PFSK-1 (cell line): ENCODE results near the gene ANO3.

ENCODE experiments used
- FOXP2 ChIP-seq: optimal IDR thresholded peaks from 2 replicates; pipeline ENCODE3; 2011; ENCODE audit warnings: borderline replicate concordance, control low read depth, inconsistent platforms; ENCODE audit not compliant: insufficient read depth; ENCODE audit errors: extremely low read length, extremely low read depth
- POLR2AphosphoS5 ChIP-seq: IDR thresholded peaks from 2 replicates; pipeline ENCODE4 v1.6.1; 2012; ENCODE audit warnings: low read depth, mild to moderate bottlenecking, control low read depth, low read length, moderate library complexity
- SIN3A ChIP-seq: IDR thresholded peaks from 2 replicates; pipeline ENCODE4 v1.6.1; 2012; ENCODE audit warnings: mild to moderate bottlenecking, low read length, moderate library complexity, borderline replicate concordance; ENCODE audit not compliant: insufficient read depth
- TAF1 ChIP-seq: IDR thresholded peaks from 2 replicates; pipeline ENCODE4 v1.6.1; 2012; ENCODE audit warnings: low read length, control low read depth, borderline replicate concordance; ENCODE audit not compliant: insufficient read depth
- TF ChIP-seq, protein P1 (sequence below), 2 experiments: IDR thresholded peaks; 2 replicates each; pipeline versions ENCODE4 v1.6.1 to v1.8.0; 2011 to 2012; ENCODE audit warnings: low read depth in 2 of 2, low read length in 2 of 2, control low read depth in 1 of 2, inconsistent platforms in 1 of 2, mild to moderate bottlenecking in 1 of 2, moderate library complexity in 1 of 2; ENCODE audit not compliant: insufficient read depth in 1 of 2

The ANO3 gene

DNA sequence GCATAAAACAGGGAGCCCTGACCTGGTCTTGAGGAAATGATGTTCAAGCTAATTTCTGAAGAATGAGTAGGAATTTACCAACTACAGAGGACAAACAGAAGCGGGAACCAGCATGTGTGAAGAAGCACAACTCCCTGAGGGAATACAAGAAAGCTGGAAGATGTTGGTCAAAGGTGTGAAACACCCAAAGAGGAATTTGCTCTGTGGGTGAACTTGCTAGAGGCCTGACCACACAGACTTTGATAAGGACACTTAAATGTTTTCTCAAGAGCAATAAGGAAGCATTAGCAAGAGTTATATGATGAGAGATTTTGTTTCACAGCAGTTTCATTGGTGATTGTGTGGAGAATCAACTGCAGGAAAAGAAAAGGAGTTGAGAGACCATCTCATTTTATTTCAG lies 372.3 kb downstream of the ANO3 start:
- TF ChIP-seq TAF1 (no peak), FOXP2 (no peak), SIN3A (no peak), POLR2AphosphoS5 (no peak)
- TF ChIP-seq, protein P1, sequence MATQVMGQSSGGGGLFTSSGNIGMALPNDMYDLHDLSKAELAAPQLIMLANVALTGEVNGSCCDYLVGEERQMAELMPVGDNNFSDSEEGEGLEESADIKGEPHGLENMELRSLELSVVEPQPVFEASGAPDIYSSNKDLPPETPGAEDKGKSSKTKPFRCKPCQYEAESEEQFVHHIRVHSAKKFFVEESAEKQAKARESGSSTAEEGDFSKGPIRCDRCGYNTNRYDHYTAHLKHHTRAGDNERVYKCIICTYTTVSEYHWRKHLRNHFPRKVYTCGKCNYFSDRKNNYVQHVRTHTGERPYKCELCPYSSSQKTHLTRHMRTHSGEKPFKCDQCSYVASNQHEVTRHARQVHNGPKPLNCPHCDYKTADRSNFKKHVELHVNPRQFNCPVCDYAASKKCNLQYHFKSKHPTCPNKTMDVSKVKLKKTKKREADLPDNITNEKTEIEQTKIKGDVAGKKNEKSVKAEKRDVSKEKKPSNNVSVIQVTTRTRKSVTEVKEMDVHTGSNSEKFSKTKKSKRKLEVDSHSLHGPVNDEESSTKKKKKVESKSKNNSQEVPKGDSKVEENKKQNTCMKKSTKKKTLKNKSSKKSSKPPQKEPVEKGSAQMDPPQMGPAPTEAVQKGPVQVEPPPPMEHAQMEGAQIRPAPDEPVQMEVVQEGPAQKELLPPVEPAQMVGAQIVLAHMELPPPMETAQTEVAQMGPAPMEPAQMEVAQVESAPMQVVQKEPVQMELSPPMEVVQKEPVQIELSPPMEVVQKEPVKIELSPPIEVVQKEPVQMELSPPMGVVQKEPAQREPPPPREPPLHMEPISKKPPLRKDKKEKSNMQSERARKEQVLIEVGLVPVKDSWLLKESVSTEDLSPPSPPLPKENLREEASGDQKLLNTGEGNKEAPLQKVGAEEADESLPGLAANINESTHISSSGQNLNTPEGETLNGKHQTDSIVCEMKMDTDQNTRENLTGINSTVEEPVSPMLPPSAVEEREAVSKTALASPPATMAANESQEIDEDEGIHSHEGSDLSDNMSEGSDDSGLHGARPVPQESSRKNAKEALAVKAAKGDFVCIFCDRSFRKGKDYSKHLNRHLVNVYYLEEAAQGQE (IDR thresholded peaks at IDR 0.05; ENCODE audit: insufficient read depth in 1 of 2, low read depth in 2 of 2, low read length in 2 of 2), result no peak

DNA sequence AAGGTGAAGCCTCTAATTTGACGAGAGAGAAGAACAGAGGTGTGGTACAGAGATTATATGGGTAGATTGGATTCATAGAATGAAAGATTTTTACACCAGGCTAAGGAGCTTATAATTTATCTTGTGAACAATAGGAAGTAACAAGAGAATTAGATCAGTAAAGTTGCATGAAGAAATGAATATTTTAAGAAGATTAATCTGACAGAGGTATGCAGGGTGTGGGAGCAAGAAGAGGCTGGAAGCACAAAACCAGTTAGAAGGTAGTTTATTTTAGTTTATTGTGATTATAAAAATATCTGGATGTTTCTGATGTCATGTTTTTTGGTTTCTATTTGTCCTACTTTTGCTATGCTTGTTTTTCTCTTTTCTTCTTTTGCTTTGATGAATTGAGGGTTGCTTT lies 374.3 kb downstream of the ANO3 start:
- no peak for TF ChIP-seq TAF1
- TF ChIP-seq POLR2AphosphoS5, result no peak
- no peak for TF ChIP-seq SIN3A

DNA sequence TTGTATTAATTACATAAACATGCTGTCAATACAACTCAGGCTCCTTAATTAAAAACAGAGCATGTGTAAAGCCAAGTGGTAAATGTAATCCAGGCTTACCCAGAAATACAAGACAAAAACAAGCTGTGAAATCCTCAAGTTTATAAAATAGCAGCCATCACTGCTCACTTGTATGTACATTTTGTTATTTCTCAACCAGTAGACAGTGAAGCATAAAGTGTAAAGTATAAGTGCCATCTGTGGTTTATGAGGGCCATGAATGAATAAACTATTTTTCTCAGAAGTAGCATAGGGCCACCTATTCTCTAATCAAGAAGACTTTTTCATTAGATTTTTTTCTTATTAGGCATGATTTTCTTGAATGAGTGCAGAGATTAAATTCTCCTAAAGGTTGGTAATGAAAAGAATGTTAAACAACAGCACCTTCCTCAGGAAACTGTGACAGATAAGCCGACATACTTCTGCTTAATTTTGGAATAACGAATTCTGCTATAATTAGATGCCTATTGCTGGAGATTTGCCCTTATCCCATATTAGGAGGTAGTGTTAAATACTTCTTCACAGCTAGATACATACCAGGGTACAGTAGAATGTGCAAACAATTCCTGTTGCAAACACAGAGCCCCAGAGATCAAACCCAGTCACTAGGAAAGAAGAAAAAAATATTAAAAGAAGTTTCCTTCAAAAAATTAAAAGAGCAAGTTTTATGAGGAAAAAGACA lies 377.0 kb downstream of the ANO3 start:
- TF ChIP-seq FOXP2 (no peak), SIN3A (no peak), TAF1 (no peak), POLR2AphosphoS5 (no peak)
- TF ChIP-seq, protein P1 (IDR thresholded peaks at IDR 0.05; ENCODE audit: insufficient read depth in 1 of 2, low read depth in 2 of 2, low read length in 2 of 2), result no peak

DNA sequence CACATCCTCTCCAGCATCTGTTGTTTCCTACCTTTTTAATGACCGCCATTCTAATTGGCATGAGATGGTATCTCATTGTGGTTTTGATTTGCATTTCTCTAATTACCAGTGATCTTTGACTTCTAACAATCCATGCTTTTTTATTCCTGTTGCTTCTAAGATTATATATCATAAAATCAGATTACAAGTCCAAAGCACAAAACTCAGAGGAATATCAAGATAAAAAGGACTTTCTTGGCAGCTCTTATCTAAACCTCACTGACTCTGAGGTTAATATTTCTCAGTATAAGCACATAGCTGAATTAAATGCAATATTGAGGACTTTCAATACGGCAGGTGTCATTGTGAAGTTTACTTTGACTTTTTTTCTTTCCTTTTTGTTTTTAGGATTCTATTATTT lies 378.6 kb downstream of the ANO3 start:
- TF ChIP-seq FOXP2, result no peak
- no peak for TF ChIP-seq SIN3A
- TF ChIP-seq, protein P1 (IDR thresholded peaks at IDR 0.05; ENCODE audit: insufficient read depth in 1 of 2, low read depth in 2 of 2, low read length in 2 of 2), result no peak
- TF ChIP-seq TAF1, result no peak
- TF ChIP-seq POLR2AphosphoS5, result no peak

DNA sequence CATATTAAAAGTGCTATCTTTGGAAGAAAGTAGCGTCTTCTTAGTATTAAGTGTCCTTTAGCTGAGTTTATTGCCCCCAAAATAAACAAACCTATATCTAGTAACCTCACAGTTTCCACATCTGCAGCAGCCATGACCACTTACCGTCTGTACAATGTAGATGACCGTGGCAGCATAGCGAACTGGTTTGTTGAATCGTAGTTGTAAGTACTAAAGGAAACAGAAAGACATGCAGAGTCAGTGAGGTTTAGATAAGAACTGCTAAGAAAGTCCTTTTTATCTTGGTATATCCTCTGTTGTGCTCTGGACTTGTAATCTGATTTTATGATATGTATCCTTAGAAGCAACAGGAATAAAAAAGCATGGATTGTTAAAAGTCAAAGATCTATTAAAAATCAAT lies 380.6 kb downstream of the ANO3 start:
- TF ChIP-seq POLR2AphosphoS5 (no peak), SIN3A (no peak), TAF1 (no peak), FOXP2 (no peak)
- TF ChIP-seq, protein P1 (IDR thresholded peaks at IDR 0.05; ENCODE audit: insufficient read depth in 1 of 2, low read depth in 2 of 2, low read length in 2 of 2), result no peak
